ENCODE results near the gene C2CD4A.
A peak's percentile ranks its signal among the peaks of the same experiment; 100 is the strongest.

Gene C2CD4A

DNA sequence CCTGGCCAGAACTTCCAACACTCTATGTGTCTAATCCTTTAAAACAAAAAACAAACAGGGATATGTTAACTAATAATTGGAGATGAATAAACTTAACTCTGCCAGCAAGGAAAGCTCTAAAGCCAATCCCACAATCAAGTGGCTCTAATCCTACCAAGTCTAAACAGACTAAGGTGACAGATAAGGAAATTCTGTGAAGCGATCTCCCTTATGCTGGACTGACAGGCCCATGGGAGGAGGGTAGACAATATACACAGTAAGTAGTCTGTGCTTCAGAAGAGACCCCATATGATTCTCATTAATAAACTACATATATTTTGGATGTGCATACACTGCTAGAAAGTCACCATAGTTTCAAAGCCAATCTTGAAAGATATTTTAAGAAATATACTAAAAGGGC is 16.7 kb upstream of the C2CD4A start:
- no peak overlapping the region for H3K9ac ChIP-seq (ENCODE audit: low read depth, low read length)
- H3K4me1 ChIP-seq (ENCODE audit: insufficient read depth, low read length): no peaks in the 10 kb centered on the region
- no peak overlapping the region for H3K27ac ChIP-seq (ENCODE audit: low read length)
- H3K4me3 ChIP-seq (ENCODE audit: low read length): no peak overlapping the region
- H3K36me3 ChIP-seq (ENCODE audit: insufficient read depth, low read depth, low read length): no peaks in the 10 kb centered on the region
- H3K9me3 ChIP-seq (ENCODE audit: insufficient read depth, low read depth, low read length): no peaks in the 10 kb centered on the region
- no peaks in the 10 kb centered on the region for H3K27me3 ChIP-seq (ENCODE audit: insufficient read depth, low read length)

- Histone ChIP-seq H3K4me1 (ENCODE audit: insufficient read depth, low read length) (no peaks in the 10 kb centered on the region), H3K36me3 (ENCODE audit: insufficient read depth, low read depth, low read length) (no peaks in the 10 kb centered on the region), H3K27ac (ENCODE audit: low read length) (no peak overlapping the region), H3K27me3 (ENCODE audit: insufficient read depth, low read length) (no peaks in the 10 kb centered on the region), H3K4me3 (ENCODE audit: low read length) (no peak overlapping the region), H3K9ac (ENCODE audit: low read depth, low read length) (no peak overlapping the region), H3K9me3 (ENCODE audit: insufficient read depth, low read depth, low read length) (no peaks in the 10 kb centered on the region)
These were observed 15.6 kb upstream of the C2CD4A start for GRCh38 chr15:62051166-62051565.

GRCh38 chr15:62052713-62053112 is 14.1 kb upstream of the C2CD4A start:
- Histone ChIP-seq H3K27me3 (ENCODE audit: insufficient read depth, low read length) (no peaks in the 10 kb centered on the region), H3K27ac (ENCODE audit: low read length) (no peak overlapping the region)

GRCh38 chr15:62053439-62054085 is 13.2 kb upstream of the C2CD4A start:
- Histone ChIP-seq H3K27ac (ENCODE audit: low read length) (no peak overlapping the region), H3K4me1 (ENCODE audit: insufficient read depth, low read length) (no peaks in the 10 kb centered on the region), H3K9me3 (ENCODE audit: insufficient read depth, low read depth, low read length) (no peaks in the 10 kb centered on the region), H3K9ac (ENCODE audit: low read depth, low read length) (no peak overlapping the region), H3K4me3 (ENCODE audit: low read length) (no peak overlapping the region), H3K27me3 (ENCODE audit: insufficient read depth, low read length) (no peaks in the 10 kb centered on the region), H3K36me3 (ENCODE audit: insufficient read depth, low read depth, low read length) (no peaks in the 10 kb centered on the region)

More at GRCh38 chr15:62052713-62053112, 14.1 kb upstream of the C2CD4A start:
- H3K4me1 ChIP-seq (ENCODE audit: insufficient read depth, low read length): no peaks in the 10 kb centered on the region
- H3K4me3 ChIP-seq (ENCODE audit: low read length): no peak overlapping the region
- H3K9me3 ChIP-seq (ENCODE audit: insufficient read depth, low read depth, low read length): no peaks in the 10 kb centered on the region
- H3K9ac ChIP-seq (ENCODE audit: low read depth, low read length): no peak overlapping the region
- H3K36me3 ChIP-seq (ENCODE audit: insufficient read depth, low read depth, low read length): no peaks in the 10 kb centered on the region

- H3K9ac ChIP-seq (ENCODE audit: low read depth, low read length): no peak overlapping the region
- no peak overlapping the region for H3K4me3 ChIP-seq (ENCODE audit: low read length)
These were observed 11.8 kb upstream of the C2CD4A start for GRCh38 chr15:62054979-62055378.

DNA sequence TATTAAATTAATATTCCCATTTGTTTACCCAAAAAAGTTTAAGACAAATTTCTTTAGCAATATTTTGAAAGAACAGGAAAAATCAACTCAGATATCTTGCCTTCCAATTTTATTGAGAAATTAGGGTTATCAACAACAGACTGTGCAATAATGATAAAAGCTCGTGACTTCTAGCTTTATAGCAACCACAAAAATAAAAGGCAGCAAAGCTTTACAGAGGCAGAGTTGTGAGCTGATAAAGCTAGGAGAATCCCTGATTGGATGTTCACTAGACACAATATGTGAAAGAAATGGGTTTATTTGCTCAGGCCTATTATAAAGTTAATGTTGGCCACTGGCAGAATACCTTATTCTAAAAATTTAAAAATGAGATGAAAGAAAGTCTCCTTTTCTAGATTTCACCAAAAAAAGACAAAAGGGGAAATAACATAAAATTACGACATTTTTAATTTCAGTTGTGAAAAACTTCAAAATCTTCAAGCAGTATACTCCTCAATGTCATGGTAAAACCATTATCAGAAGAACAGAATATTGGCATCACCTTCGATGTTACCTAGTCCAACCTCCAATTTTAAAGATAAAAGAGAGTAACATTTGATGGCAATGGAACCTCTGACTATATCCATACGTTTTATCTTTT is 9.3 kb upstream of the C2CD4A start:
- Histone ChIP-seq H3K27ac (ENCODE audit: low read length) (no peak overlapping the region), H3K9me3 (ENCODE audit: insufficient read depth, low read depth, low read length) (no peaks in the 10 kb centered on the region), H3K36me3 (ENCODE audit: insufficient read depth, low read depth, low read length) (no peaks in the 10 kb centered on the region), H3K9ac (ENCODE audit: low read depth, low read length) (no peak overlapping the region), H3K4me3 (ENCODE audit: low read length) (no peak overlapping the region), H3K27me3 (ENCODE audit: insufficient read depth, low read length) (peaks cover 28% of the 10 kb centered on the region), H3K4me1 (ENCODE audit: insufficient read depth, low read length) (no peaks in the 10 kb centered on the region)

More at GRCh38 chr15:62054979-62055378, 11.8 kb upstream of the C2CD4A start:
- H3K27ac ChIP-seq (ENCODE audit: low read length): no peak overlapping the region
- no peaks in the 10 kb centered on the region for H3K9me3 ChIP-seq (ENCODE audit: insufficient read depth, low read depth, low read length)
- no peaks in the 10 kb centered on the region for H3K4me1 ChIP-seq (ENCODE audit: insufficient read depth, low read length)
- H3K27me3 ChIP-seq (ENCODE audit: insufficient read depth, low read length): peaks cover 10% of the 10 kb centered on the region; the same call in 1 of the 2 replicates
- H3K36me3 ChIP-seq (ENCODE audit: insufficient read depth, low read depth, low read length): no peaks in the 10 kb centered on the region

- peaks cover 39% of the 10 kb centered on the region for H3K27me3 ChIP-seq (ENCODE audit: insufficient read depth, low read length)
- no peak overlapping the region for H3K27ac ChIP-seq (ENCODE audit: low read length)
- H3K4me1 ChIP-seq (ENCODE audit: insufficient read depth, low read length): no peaks in the 10 kb centered on the region
- no peaks in the 10 kb centered on the region for H3K36me3 ChIP-seq (ENCODE audit: insufficient read depth, low read depth, low read length)
- H3K9ac ChIP-seq (ENCODE audit: low read depth, low read length): no peak overlapping the region
- no peaks in the 10 kb centered on the region for H3K9me3 ChIP-seq (ENCODE audit: insufficient read depth, low read depth, low read length)
- H3K4me3 ChIP-seq (ENCODE audit: low read length): no peak overlapping the region
These were observed 8.3 kb upstream of the C2CD4A start for GRCh38 chr15:62058327-62059028.

DNA sequence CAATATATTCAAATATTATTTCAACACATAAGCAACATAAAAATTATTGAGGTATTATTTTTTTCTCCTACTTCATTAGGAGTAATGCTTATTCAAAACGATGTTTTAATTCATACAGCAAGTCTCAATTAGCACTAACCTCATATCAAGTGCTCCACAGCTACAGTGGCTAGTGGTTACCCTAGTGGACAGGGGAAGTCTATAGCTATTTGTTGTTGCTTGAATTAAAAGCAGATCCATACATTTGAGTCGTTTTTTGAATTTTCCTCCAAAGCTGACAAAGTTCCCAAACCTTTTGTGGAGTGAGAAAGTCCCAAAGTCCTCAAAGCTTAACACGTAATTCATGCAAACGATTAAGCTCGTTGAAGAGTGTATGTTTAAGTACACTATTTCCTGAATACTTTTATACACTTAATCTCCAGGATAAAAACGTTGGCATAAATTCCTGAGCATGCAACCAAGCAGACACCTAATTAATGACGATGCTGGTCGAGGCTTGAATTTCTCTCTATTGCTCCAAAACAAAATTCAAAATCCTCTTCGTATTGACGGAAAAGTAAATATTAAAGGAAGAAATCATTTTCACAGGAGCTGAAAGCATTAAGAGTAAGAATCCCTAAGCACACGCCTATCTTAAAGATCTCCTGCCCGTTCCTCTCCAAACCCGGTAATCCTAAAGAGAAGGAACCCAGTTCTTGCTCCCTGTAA is 7.5 kb upstream of the C2CD4A start:
- Histone ChIP-seq H3K4me1 (ENCODE audit: insufficient read depth, low read length) (no peaks in the 10 kb centered on the region), H3K27ac (ENCODE audit: low read length) (no peak overlapping the region)

DNA sequence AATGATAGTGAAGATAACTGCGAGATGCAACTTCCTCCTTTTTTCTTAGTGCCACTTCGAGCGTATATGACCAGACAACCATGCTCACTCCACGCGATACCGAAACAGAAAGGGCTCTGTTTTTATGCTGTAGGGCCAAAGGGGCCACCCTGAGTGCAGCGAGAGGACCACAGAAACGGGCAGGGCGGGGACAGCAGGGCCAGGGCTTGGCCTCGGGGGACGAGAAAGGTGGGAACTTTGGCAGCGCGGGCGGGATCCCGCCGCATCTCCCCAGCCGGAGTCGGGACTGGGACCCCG is 7.0 kb upstream of the C2CD4A start:
- Histone ChIP-seq H3K4me3 (ENCODE audit: low read length) (peak overlapping the region; percentile 86), H3K27ac (ENCODE audit: low read length) (no peak overlapping the region), H3K36me3 (ENCODE audit: insufficient read depth, low read depth, low read length) (no peaks in the 10 kb centered on the region), H3K9ac (ENCODE audit: low read depth, low read length) (peak overlapping the region; percentile 71; the same call in 1 of the 2 replicates), H3K9me3 (ENCODE audit: insufficient read depth, low read depth, low read length) (no peaks in the 10 kb centered on the region), H3K27me3 (ENCODE audit: insufficient read depth, low read length) (peaks cover 52% of the 10 kb centered on the region), H3K4me1 (ENCODE audit: insufficient read depth, low read length) (no peaks in the 10 kb centered on the region)

More for the DNA sequence above, 7.5 kb upstream of the C2CD4A start:
- Histone ChIP-seq H3K4me3 (ENCODE audit: low read length) (peak overlapping the region; percentile 86), H3K9ac (ENCODE audit: low read depth, low read length) (peak overlapping the region; percentile 71; the same call in 1 of the 2 replicates), H3K27me3 (ENCODE audit: insufficient read depth, low read length) (peaks cover 47% of the 10 kb centered on the region), H3K36me3 (ENCODE audit: insufficient read depth, low read depth, low read length) (no peaks in the 10 kb centered on the region), H3K9me3 (ENCODE audit: insufficient read depth, low read depth, low read length) (no peaks in the 10 kb centered on the region)

GRCh38 chr15:62060113-62060895 is 6.5 kb upstream of the C2CD4A start, which contains the start of gene VPS13C:
TSS of gene VPS13C (minus strand) at chr15:62060447. CDS start at chr15:62060374, 73 bp downstream.
- H3K4me1 ChIP-seq (ENCODE audit: insufficient read depth, low read length): no peaks in the 10 kb centered on the region

DNA sequence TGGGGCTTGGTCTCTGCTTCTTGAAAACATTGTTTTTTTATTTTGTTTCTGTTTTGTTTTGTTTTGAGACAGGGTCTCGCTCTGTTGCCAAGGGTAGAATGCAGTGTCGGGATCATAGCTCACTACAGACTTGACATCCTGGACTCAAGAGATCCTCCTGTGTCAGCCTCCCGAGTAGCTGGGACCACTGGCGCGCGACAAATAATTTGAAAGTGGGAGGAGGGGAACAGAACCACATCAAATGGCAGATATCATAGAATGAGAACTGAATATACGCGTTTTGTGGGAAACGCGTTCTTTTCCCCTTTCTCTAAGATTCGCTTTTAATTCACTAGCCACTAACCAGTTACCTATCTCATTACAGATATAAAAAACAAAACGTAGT is 5.9 kb upstream of the C2CD4A start:
- no peaks in the 10 kb centered on the region for H3K9me3 ChIP-seq (ENCODE audit: insufficient read depth, low read depth, low read length)
- peak overlapping the region; percentile 86 for H3K4me3 ChIP-seq (ENCODE audit: low read length)
- H3K9ac ChIP-seq (ENCODE audit: low read depth, low read length): peak overlapping the region; percentile 71; the same call in 1 of the 2 replicates
- H3K27me3 ChIP-seq (ENCODE audit: insufficient read depth, low read length): peaks cover 63% of the 10 kb centered on the region
- H3K27ac ChIP-seq (ENCODE audit: low read length): no peak overlapping the region
- no peaks in the 10 kb centered on the region for H3K4me1 ChIP-seq (ENCODE audit: insufficient read depth, low read length)
- H3K36me3 ChIP-seq (ENCODE audit: insufficient read depth, low read depth, low read length): no peaks in the 10 kb centered on the region

More at GRCh38 chr15:62060113-62060895, 6.5 kb upstream of the C2CD4A start, which contains the start of gene VPS13C:
- Histone ChIP-seq H3K36me3 (ENCODE audit: insufficient read depth, low read depth, low read length) (no peaks in the 10 kb centered on the region), H3K9ac (ENCODE audit: low read depth, low read length) (peak within 1 kb of the TSS; percentile 71; the same call in 1 of the 2 replicates), H3K9me3 (ENCODE audit: insufficient read depth, low read depth, low read length) (no peaks in the 10 kb centered on the region), H3K4me3 (ENCODE audit: low read length) (peak within 1 kb of the TSS; percentile 86), H3K27me3 (ENCODE audit: insufficient read depth, low read length) (peaks cover 57% of the 10 kb centered on the region), H3K27ac (ENCODE audit: low read length) (no peak within 1 kb of the TSS)

Data from iPS-20b (cell line).